Activated CD4-positive, alpha-beta memory T cell treated with anti-CD3 and anti-CD28 coated beads, Interleukin-2, amount 10 ng/mL, durations not matched to agents 7 days and 5 days (primary cell): ENCODE data around the gene TMEM63C. TPM values are rescaled to one million over a fixed set of nuclear protein-coding genes. Genes with fewer than 3 reads are reported as not detected.

Source experiments
- CTCF ChIA-PET: fragments of 350-600 bp; sonication (Branson Sonifier 250); formaldehyde crosslinking; loops from one replicate; lab custom pipeline; 2021; ENCODE audit warnings: antibody characterized with exemption, inconsistent platforms; lab: Charles Lee
- POLR2A ChIA-PET: fragments of 350-600 bp; sonication (Branson Sonifier 250); formaldehyde crosslinking; loops from one replicate; lab custom pipeline; 2021; ENCODE audit warnings: antibody characterized with exemption; lab: Charles Lee
- DNase-seq: peaks from one replicate; pipeline ENCODE4 v3.0.0-alpha.2; 2020
- H3K27ac Mint-ChIP-seq: one replicate; pipeline ENCODE4 v1.8.0; 2021; ENCODE audit warnings: mild to moderate bottlenecking, mixed read lengths
- H3K27me3 Mint-ChIP-seq: one replicate; pipeline ENCODE4 v1.8.0; 2021; ENCODE audit warnings: mixed read lengths
- H3K36me3 Mint-ChIP-seq: one replicate; pipeline ENCODE4 v1.8.0; 2021; ENCODE audit warnings: low read depth, mixed read lengths
- H3K4me1 Mint-ChIP-seq: one replicate; pipeline ENCODE4 v1.8.0; 2021; ENCODE audit warnings: mixed read lengths
- H3K4me3 Mint-ChIP-seq: one replicate; pipeline ENCODE4 v1.8.0; 2021; ENCODE audit warnings: mild to moderate bottlenecking, mixed read lengths
- H3K9me3 Mint-ChIP-seq: one replicate; pipeline ENCODE4 v1.8.0; 2021; ENCODE audit warnings: mixed read lengths
- total RNA-seq, 2 experiments: library from RNA; stranded (reverse); gene quantifications; one replicate each; pipeline ENCODE4 v1.2.3, GENCODE V29; 2021

TMEM63C gene
- total RNA-seq, 2 experiments from 2014 or later, result 1.5 to 1.9 TPM

DNA sequence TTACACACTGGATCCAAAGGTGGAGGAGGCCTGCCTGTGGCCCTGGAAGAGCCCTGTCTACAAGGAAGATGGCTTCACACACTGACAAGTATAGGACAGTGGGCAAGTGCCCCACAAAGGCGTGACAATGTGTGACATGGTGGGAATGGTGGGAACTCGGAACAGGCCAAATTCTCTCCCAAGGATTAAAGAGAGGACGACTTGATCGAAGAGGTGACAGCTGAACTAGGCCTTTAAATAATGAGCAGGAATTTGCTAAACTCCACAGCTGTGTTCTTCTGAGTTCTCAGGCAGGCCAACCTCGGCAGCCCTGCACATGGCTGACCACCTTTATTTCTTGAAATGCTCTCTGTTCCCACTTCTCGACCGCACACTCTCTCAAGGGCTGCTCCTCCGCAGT lies 115.3 kb downstream of the TMEM63C start:
- H3K27me3 Mint-ChIP-seq, result no peaks in the 10 kb centered on the region
- H3K4me3 Mint-ChIP-seq, result no peak overlapping the region
- ChIA-PET CTCF (interaction anchor here (0.6 to 1.8 kb wide), 3 partner anchors 16 to 257 kb away, joined by 3 to 10 read pairs (median 3); no protein-coding TSS in a partner anchor), POLR2A (no interaction called here)
- no peaks in the 10 kb centered on the region for H3K36me3 Mint-ChIP-seq
- no peak overlapping the region for H3K27ac Mint-ChIP-seq
- H3K4me1 Mint-ChIP-seq, result no peaks in the 10 kb centered on the region
- DNase-seq, result no peak
- no peaks in the 10 kb centered on the region for H3K9me3 Mint-ChIP-seq

GRCh38 chr14:77299771-77300170 lies 118.2 kb downstream of the TMEM63C start:
- no peaks in the 10 kb centered on the region for H3K9me3 Mint-ChIP-seq
- DNase-seq, result no peak
- H3K36me3 Mint-ChIP-seq, result peaks cover 2% of the 10 kb centered on the region
- ChIA-PET POLR2A (no interaction called here), CTCF (interaction anchor here (9.8 kb wide), 1 partner anchor 16 kb away, joined by 175 read pairs; no protein-coding TSS in a partner anchor)
- no peak overlapping the region for H3K4me3 Mint-ChIP-seq
- H3K27ac Mint-ChIP-seq, result no peak overlapping the region
- H3K27me3 Mint-ChIP-seq, result peaks cover 1% of the 10 kb centered on the region
- peaks cover 23% of the 10 kb centered on the region for H3K4me1 Mint-ChIP-seq

GRCh38 chr14:77301103-77301502 lies 119.5 kb downstream of the TMEM63C start:
- H3K27ac Mint-ChIP-seq, result no peak overlapping the region
- no peaks in the 10 kb centered on the region for H3K9me3 Mint-ChIP-seq
- peaks cover 4% of the 10 kb centered on the region for H3K36me3 Mint-ChIP-seq
- peak; percentile 70 for DNase-seq
- ChIA-PET CTCF (interaction anchor here (0.5 to 9.8 kb wide), 7 partner anchors 14 to 152 kb away, joined by 3 to 175 read pairs (median 6); partner anchors contain the start of genes GSTZ1, POMT2 and TMED8), POLR2A (interaction anchor here (1.0 to 4.1 kb wide), 3 partner anchors 15 to 76 kb away, joined by 3 to 29 read pairs (median 3); partner anchors contain the start of genes GSTZ1, POMT2, SAMD15 and TMED8)
- H3K4me3 Mint-ChIP-seq, result no peak overlapping the region
- H3K27me3 Mint-ChIP-seq, result peaks cover 2% of the 10 kb centered on the region
- H3K4me1 Mint-ChIP-seq, result peaks cover 25% of the 10 kb centered on the region

GRCh38 chr14:77302926-77303325 lies 121.3 kb downstream of the TMEM63C start:
- Mint-ChIP-seq H3K27me3 (peaks cover 2% of the 10 kb centered on the region), H3K9me3 (no peaks in the 10 kb centered on the region), H3K36me3 (peaks cover 4% of the 10 kb centered on the region), H3K27ac (peak overlapping the region; percentile 74), H3K4me1 (peaks cover 36% of the 10 kb centered on the region), H3K4me3 (no peak overlapping the region)
- ChIA-PET POLR2A (interaction anchor here (1.5 to 4.1 kb wide), 4 partner anchors 13 to 155 kb away, joined by 4 to 29 read pairs (median 12); partner anchors contain the start of genes AHSA1, GSTZ1, POMT2 and SAMD15), CTCF (interaction anchor here (0.9 to 9.8 kb wide), 9 partner anchors 8 to 249 kb away, joined by 3 to 175 read pairs (median 6); partner anchors contain the start of genes GSTZ1, POMT2, SAMD15 and TMED8)
- peak; percentile 61 for DNase-seq

- CTCF ChIA-PET, result interaction anchor here (0.7 to 9.8 kb wide), 12 partner anchors 9 to 342 kb away, joined by 3 to 175 read pairs (median 4); partner anchors contain the start of genes GSTZ1, POMT2, SAMD15 and TMED8
- Mint-ChIP-seq H3K4me1 (peaks cover 36% of the 10 kb centered on the region), H3K36me3 (peaks cover 4% of the 10 kb centered on the region), H3K27ac (peak overlapping the region; percentile 74), H3K4me3 (no peak overlapping the region), H3K27me3 (peaks cover 2% of the 10 kb centered on the region), H3K9me3 (no peaks in the 10 kb centered on the region)
- POLR2A ChIA-PET, result interaction anchor here (0.6 to 4.1 kb wide), 5 partner anchors 12 to 431 kb away, joined by 4 to 29 read pairs (median 11); partner anchors contain the start of genes AHSA1, GSTZ1, POMT2 and SAMD15
- peak; percentile 54 for DNase-seq
These were observed 122.0 kb downstream of the TMEM63C start for GRCh38 chr14:77303417-77304156.

- POLR2A ChIA-PET, result interaction anchor here (2.0 kb wide), 1 partner anchor 16 kb away, joined by 9 read pairs; the partner anchor contains the start of genes GSTZ1 and POMT2
- H3K9me3 Mint-ChIP-seq, result no peaks in the 10 kb centered on the region
- CTCF ChIA-PET, result interaction anchor here (0.6 to 9.8 kb wide), 2 partner anchors 10 to 245 kb away, joined by 3 to 175 read pairs; no protein-coding TSS in a partner anchor
- peaks cover 38% of the 10 kb centered on the region for H3K4me1 Mint-ChIP-seq
- DNase-seq, result no peak
- H3K27ac Mint-ChIP-seq, result no peak overlapping the region
- peaks cover 2% of the 10 kb centered on the region for H3K27me3 Mint-ChIP-seq
- no peak overlapping the region for H3K4me3 Mint-ChIP-seq
- H3K36me3 Mint-ChIP-seq, result peaks cover 4% of the 10 kb centered on the region
These were observed 124.1 kb downstream of the TMEM63C start for GRCh38 chr14:77305696-77306095.

DNA sequence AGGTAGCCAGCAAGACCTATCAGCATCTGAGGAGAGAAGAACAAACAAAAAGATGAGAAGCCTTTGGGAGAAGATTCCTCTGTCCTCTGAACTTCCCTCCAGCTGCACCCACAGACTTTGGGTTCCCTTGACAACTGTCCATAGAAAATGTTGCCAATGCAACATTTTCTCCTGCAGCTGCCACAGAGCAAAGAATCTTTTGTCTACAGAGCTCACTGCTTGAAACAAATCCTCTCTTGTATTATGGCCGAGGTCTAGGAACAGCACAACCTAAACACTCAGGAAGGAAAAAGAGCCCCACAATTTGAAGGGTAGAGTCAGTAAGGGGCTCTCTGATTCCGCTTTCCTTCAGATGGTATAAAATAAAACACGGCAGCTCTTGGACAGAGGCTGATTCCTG lies 124.8 kb downstream of the TMEM63C start:
- Mint-ChIP-seq H3K36me3 (peaks cover 4% of the 10 kb centered on the region), H3K4me1 (peaks cover 38% of the 10 kb centered on the region), H3K9me3 (no peaks in the 10 kb centered on the region), H3K27me3 (peaks cover 2% of the 10 kb centered on the region), H3K27ac (no peak overlapping the region), H3K4me3 (no peak overlapping the region)
- DNase-seq, result no peak
- CTCF ChIA-PET, result interaction anchor here (0.6 to 9.8 kb wide), 3 partner anchors 9 to 246 kb away, joined by 3 to 175 read pairs (median 5); no protein-coding TSS in a partner anchor
- POLR2A ChIA-PET, result interaction anchor here (1.5 to 2.0 kb wide), 2 partner anchors 10 to 15 kb away, joined by 6 to 9 read pairs; partner anchors contain the start of genes GSTZ1 and POMT2

GRCh38 chr14:77306851-77307496 lies 125.4 kb downstream of the TMEM63C start:
- ChIA-PET POLR2A (interaction anchor here (1.5 to 2.0 kb wide), 2 partner anchors 9 to 14 kb away, joined by 6 to 9 read pairs; partner anchors contain the start of genes GSTZ1 and POMT2), CTCF (interaction anchor here (1.3 to 9.8 kb wide), 2 partner anchors 8 to 155 kb away, joined by 5 to 175 read pairs; no protein-coding TSS in a partner anchor)
- Mint-ChIP-seq H3K4me1 (peaks cover 38% of the 10 kb centered on the region), H3K36me3 (peaks cover 4% of the 10 kb centered on the region), H3K27me3 (peaks cover 2% of the 10 kb centered on the region), H3K27ac (no peak overlapping the region), H3K4me3 (no peak overlapping the region), H3K9me3 (no peaks in the 10 kb centered on the region)
- no peak for DNase-seq

Other genes starting within 250 kb of the TMEM63C start
- gene IRF2BPL, start 153.1 kb upstream of the TMEM63C start, total RNA-seq, result 10 to 100 TPM; 39.0 to 39.3 TPM
- 10 to 100 TPM in 1 of 2 experiments, 1 to 10 TPM in 1; 9.6 to 12.8 TPM for gene CIPC, start 83.5 kb upstream of the TMEM63C start, total RNA-seq
- not detected for gene ZDHHC22, start 40.0 kb upstream of the TMEM63C start, total RNA-seq
- not detected for gene NGB, start 89.4 kb downstream of the TMEM63C start, total RNA-seq
- gene POMT2, start 139.1 kb downstream of the TMEM63C start, total RNA-seq, result 10 to 100 TPM; 10.5 to 16.1 TPM
- gene GSTZ1, start 139.2 kb downstream of the TMEM63C start, total RNA-seq, result 10 to 100 TPM; 18.1 to 18.4 TPM
- gene TMED8, start 195.3 kb downstream of the TMEM63C start, total RNA-seq, result 10 to 100 TPM; 21.2 to 22.2 TPM
- gene SAMD15, start 195.6 kb downstream of the TMEM63C start, total RNA-seq, result under 1 TPM in 1 of 2 experiments, not detected in 1; 0.25 TPM
- under 1 TPM; 0.35 to 0.48 TPM for gene NOXRED1, start 241.7 kb downstream of the TMEM63C start, total RNA-seq